Head of caudate nucleus (tissue), 42 donors: ENCODE data around the gene CDC26.
A peak's percentile ranks its signal among the peaks of the same experiment; 100 is the strongest.
"Not testable (repeated sequence)": the region's sequence is repeated elsewhere in the genome, so short reads cannot be mapped to it uniquely, and the experiment has no call there.

Experiments used
- DNase-seq, 42 donors: peaks; one replicate each; pipeline versions ENCODE4 v3.0.0 to v3.0.0-alpha.2; 2020 to 2021; ENCODE audit warnings: mixed read lengths in 7 of 42
- intact Hi-C: fragments of 100-400 bp; cut with DNase I; formaldehyde crosslinking; loops from one replicate; pipeline ENCODE4 v1.15.0; 2022

CDC26 gene

GRCh38 chr9:113296796-113297558 lies 21.6 kb upstream of the CDC26 start:
- intact Hi-C loops: no loop called here
- DNase-seq: no peak

GRCh38 chr9:113296247-113296646 lies 20.9 kb upstream of the CDC26 start:
- peak in 1 of 42 donors; percentile 1 for DNase-seq
- intact Hi-C loops: not testable (repeated sequence)

GRCh38 chr9:113293285-113293878 lies 18.0 kb upstream of the CDC26 start:
- no peak for DNase-seq
- intact Hi-C loops: no loop called here

- DNase-seq: no peak
- intact Hi-C loops: no loop called here
Observed at GRCh38 chr9:113290052-113290607, 14.8 kb upstream of the CDC26 start.

- intact Hi-C loops: no loop called here
- no peak for DNase-seq
Observed at GRCh38 chr9:113289091-113289490, 13.7 kb upstream of the CDC26 start.

GRCh38 chr9:113281356-113281755 lies 6.0 kb upstream of the CDC26 start:
- intact Hi-C loops: no loop called here
- no peak for DNase-seq

- intact Hi-C loops: loop anchor here (5.0 to 10.0 kb wide), 2 partner anchors 123 to 376 kb away; partner anchors contain the start of gene ALAD
- DNase-seq: no peak
Observed at GRCh38 chr9:113278840-113279239, 3.5 kb upstream of the CDC26 start.

- DNase-seq: peak in 12 of 42 donors; percentile 11 to 66 (median 38)
- intact Hi-C loops: loop anchor here (2.0 to 10.0 kb wide), 3 partner anchors 54 to 380 kb away; partner anchors contain the start of genes ALAD, FKBP15 and SLC31A1
Observed at GRCh38 chr9:113274474-113275156, 757 bp downstream of the CDC26 start.

- no peak for DNase-seq
- intact Hi-C loops: loop anchor here (10.0 kb wide), 1 partner anchor 385 kb away; no protein-coding TSS in a partner anchor
Observed at GRCh38 chr9:113269871-113270270, 5.5 kb downstream of the CDC26 start.

GRCh38 chr9:113269355-113269754 lies 6.0 kb downstream of the CDC26 start:
- DNase-seq: no peak
- intact Hi-C loops: no loop called here

GRCh38 chr9:113267911-113268566 lies 7.3 kb downstream of the CDC26 start:
- DNase-seq: no peak
- intact Hi-C loops: no loop called here

- no peak for DNase-seq
- intact Hi-C loops: no loop called here
Observed at GRCh38 chr9:113266174-113266573, 9.2 kb downstream of the CDC26 start.

- no peak for DNase-seq
- intact Hi-C loops: no loop called here
Observed at GRCh38 chr9:113261917-113262671, 13.3 kb downstream of the CDC26 start.

- DNase-seq: no peak
Observed at GRCh38 chr9:113258282-113258681, 17.1 kb downstream of the CDC26 start.

GRCh38 chr9:113257863-113258262 lies 17.5 kb downstream of the CDC26 start:
- DNase-seq: no peak
- intact Hi-C loops: no loop called here

More at GRCh38 chr9:113258282-113258681, 17.1 kb downstream of the CDC26 start:
- intact Hi-C loops: no loop called here

- no peak for DNase-seq
- intact Hi-C loops: no loop called here
Observed at GRCh38 chr9:113255438-113255837, 19.9 kb downstream of the CDC26 start.

- DNase-seq: no peak
Observed at GRCh38 chr9:113254991-113255390, 20.4 kb downstream of the CDC26 start.

GRCh38 chr9:113250807-113251206 lies 24.6 kb downstream of the CDC26 start:
- intact Hi-C loops: no loop called here

More at GRCh38 chr9:113254991-113255390, 20.4 kb downstream of the CDC26 start:
- intact Hi-C loops: no loop called here

More at GRCh38 chr9:113250807-113251206, 24.6 kb downstream of the CDC26 start:
- DNase-seq: no peak
